GM19463 (cell line): Measurements from ENCODE around the gene S100A14.

Experiments
- ATAC-seq: cut with Tn5 transposase; IDR thresholded peaks from one replicate; pipeline ENCODE4 v1.9.1; 2021; ENCODE audit warnings: mild to moderate bottlenecking, moderate library complexity; ENCODE audit not compliant: unreplicated experiment

S100A14 gene

GRCh38 chr1:153639280-153639679 is 23.2 kb upstream of the S100A14 start:
- ATAC-seq, result no peak

GRCh38 chr1:153638261-153638660 is 22.1 kb upstream of the S100A14 start:
- ATAC-seq, result no peak

GRCh38 chr1:153636312-153636711 is 20.2 kb upstream of the S100A14 start:
- ATAC-seq, result no peak

GRCh38 chr1:153635872-153636271 is 19.7 kb upstream of the S100A14 start:
- no peak for ATAC-seq

GRCh38 chr1:153633754-153634665 is 17.9 kb upstream of the S100A14 start, which contains the start of gene CHTOP:
CHTOP (plus strand) TSS chr1:153634066; CDS start chr1:153636589, 2,523 bp downstream.
- peak; percentile 84 for ATAC-seq

GRCh38 chr1:153633161-153633753 is 17.1 kb upstream of the S100A14 start:
- ATAC-seq, result no peak

- no peak for ATAC-seq
Observed at GRCh38 chr1:153631047-153632022, 15.2 kb upstream of the S100A14 start.

- ATAC-seq, result no peak
Observed at GRCh38 chr1:153630384-153630783, 14.3 kb upstream of the S100A14 start.

GRCh38 chr1:153629971-153630370 is 13.8 kb upstream of the S100A14 start:
- ATAC-seq, result no peak

- no peak for ATAC-seq
Observed at GRCh38 chr1:153629343-153629665, 13.2 kb upstream of the S100A14 start.

GRCh38 chr1:153628638-153629342 is 12.7 kb upstream of the S100A14 start:
- ATAC-seq, result no peak

GRCh38 chr1:153627715-153628626 is 11.8 kb upstream of the S100A14 start, which contains the start of gene S100A1:
S100A1 (plus strand) TSS chr1:153628434; CDS start chr1:153630522, 2,088 bp downstream.
- no peak for ATAC-seq

- ATAC-seq, result no peak
Observed at GRCh38 chr1:153626904-153627714, 11.0 kb upstream of the S100A14 start, which contains the start of gene S100A13. S100A13 (minus strand) TSS chr1:153627505; CDS start chr1:153626472, 1,033 bp downstream.

- no peak for ATAC-seq
Observed at GRCh38 chr1:153626477-153626903, 10.4 kb upstream of the S100A14 start.

- ATAC-seq, result no peak
Observed at GRCh38 chr1:153624965-153625611, 9.0 kb upstream of the S100A14 start.

GRCh38 chr1:153623101-153623500 is 7.0 kb upstream of the S100A14 start:
- ATAC-seq, result no peak

- no peak for ATAC-seq
Observed at GRCh38 chr1:153619171-153619570, 3.0 kb upstream of the S100A14 start.

GRCh38 chr1:153617663-153618062 is 1.5 kb upstream of the S100A14 start:
- no peak for ATAC-seq
